ENCODE data around the gene ALKBH5. TPM values are rescaled to one million over a fixed set of nuclear protein-coding genes. Genes with fewer than 3 reads are reported as not detected.

Gene ALKBH5
- total and polyA plus RNA-seq, 10 of the 15 experiments (the other 5 are each of a cell fraction or from before 2014, with no cell fraction given): 13.7 to 99.9 (median 52.4) TPM

DNA sequence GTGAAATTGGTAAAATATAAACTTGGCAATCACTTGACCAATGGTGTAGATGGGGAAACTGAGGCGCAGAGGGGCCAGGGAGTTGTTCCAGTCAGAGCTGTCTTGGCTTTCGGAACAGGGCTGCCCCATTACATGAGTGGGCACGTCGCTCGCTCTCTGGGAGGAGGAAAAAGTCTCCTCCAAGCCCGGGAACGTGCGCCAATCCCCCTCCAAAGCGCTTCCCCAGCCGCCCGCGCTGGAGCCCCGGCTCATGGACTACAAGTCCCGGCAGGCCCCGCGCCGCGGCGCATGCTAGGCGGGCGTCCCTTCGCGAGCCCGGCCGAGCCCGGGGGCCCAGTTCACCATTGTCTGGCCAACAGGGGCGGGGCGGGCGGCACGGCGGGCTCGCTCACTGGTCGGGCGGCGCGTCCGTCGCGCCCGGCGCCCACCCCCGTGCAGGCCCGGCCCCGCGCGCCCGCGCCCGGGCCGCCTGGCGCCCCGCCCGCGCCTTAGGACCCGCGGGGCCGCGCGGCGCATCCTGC lies 41.6 kb downstream of the ALKBH5 start, which contains the start of gene LLGL1:
Gene LLGL1, plus strand, starts transcription at position 515 of the 521 bp plus-strand sequence. CDS start 48 bp downstream, outside the sequence.
- H3K36me3 ChIP-seq (ENCODE audit: control insufficient read depth in 2 of 2, insufficient read depth in 2 of 2, low read length in 1 of 2): no peaks in the 10 kb centered on the region
- FAIRE-seq: no peak
- POLR2A ChIA-PET: interaction anchor here (0.9 kb wide), 1 partner anchor 34 kb away, joined by 4 read pairs; no protein-coding TSS in a partner anchor
- CTCF ChIA-PET: no interaction called here
- BruUV-seq (replicated peaks): no TSS peak
- H4K20me1 ChIP-seq (ENCODE audit: control insufficient read depth, insufficient read depth): no peaks in the 10 kb centered on the region
- intact Hi-C loops (cut with micrococcal nuclease; ENCODE audit: unreplicated experiment): loop anchor here (5.0 kb wide), 1 partner anchor 43 kb away; the partner anchor contains the start of gene ALKBH5
- H2AFZ ChIP-seq (ENCODE audit: control insufficient read depth, low read depth, low read length): peak within 1 kb of the TSS; percentile 91
- H3K9me3 ChIP-seq (replicated peaks; ENCODE audit: control insufficient read depth, insufficient read depth, low read length): no peaks in the 10 kb centered on the region
- peak within 1 kb of the TSS; percentile 67 for H3K4me3 ChIP-seq
- H3K27ac ChIP-seq (ENCODE audit: control insufficient read depth, insufficient read depth): no peak within 1 kb of the TSS
- peak within 1 kb of the TSS; percentile 67 for H3K9ac ChIP-seq (ENCODE audit: control insufficient read depth, insufficient read depth, low read length)
- H3K27me3 ChIP-seq (replicated peaks in 1 of 2; ENCODE audit: control insufficient read depth in 2 of 2, insufficient read depth in 2 of 2, low read length in 1 of 2): no peaks in the 10 kb centered on the region
- ATAC-seq: peak; percentile 97
- DNase-seq (ENCODE audit: low read depth, low spot score): peak; percentile 34
- H3K79me2 ChIP-seq (ENCODE audit: control insufficient read depth, insufficient read depth, low read length): no peaks in the 10 kb centered on the region
- RAD21 ChIA-PET (ENCODE audit: unreplicated experiment): interaction anchor here (0.6 kb wide), 1 partner anchor 192 kb away, joined by 5 read pairs; no protein-coding TSS in a partner anchor
- peak within 1 kb of the TSS; percentile 67 for H3K4me2 ChIP-seq (ENCODE audit: control insufficient read depth, insufficient read depth)
- 2% methylated on average over 60 of the region's 60 CpGs for WGBS (ENCODE audit: insufficient coverage, insufficient replicate concordance, low lambda C conversion rate, missing lambda C conversion rate)
- peaks cover 10% of the 10 kb centered on the region for H3K4me1 ChIP-seq (ENCODE audit: control insufficient read depth, insufficient read depth, low read length)
- in situ Hi-C loops (cut with MboI): no loop called here
- SMC1A ChIA-PET (ENCODE audit: uncharacterized antibody, unreplicated experiment): no interaction called here
- peak; percentile 57; the same call in 1 of the 2 replicates for TF ChIP-seq CREM (IDR thresholded peaks at IDR 0.05; ENCODE audit: low read depth)
- peak; percentile 39; the same call in 1 of the 2 replicates for TF ChIP-seq CHD2 (IDR thresholded peaks at IDR 0.05; ENCODE audit: borderline replicate concordance, low read depth, low read length)
- TF ChIP-seq, protein P1, sequence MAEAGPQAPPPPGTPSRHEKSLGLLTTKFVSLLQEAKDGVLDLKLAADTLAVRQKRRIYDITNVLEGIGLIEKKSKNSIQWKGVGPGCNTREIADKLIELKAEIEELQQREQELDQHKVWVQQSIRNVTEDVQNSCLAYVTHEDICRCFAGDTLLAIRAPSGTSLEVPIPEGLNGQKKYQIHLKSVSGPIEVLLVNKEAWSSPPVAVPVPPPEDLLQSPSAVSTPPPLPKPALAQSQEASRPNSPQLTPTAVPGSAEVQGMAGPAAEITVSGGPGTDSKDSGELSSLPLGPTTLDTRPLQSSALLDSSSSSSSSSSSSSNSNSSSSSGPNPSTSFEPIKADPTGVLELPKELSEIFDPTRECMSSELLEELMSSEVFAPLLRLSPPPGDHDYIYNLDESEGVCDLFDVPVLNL (IDR thresholded peaks at IDR 0.05; ENCODE audit: low read depth, low read length): 0 out of 2 replicates have a peak, but pooled peaks have one; percentile 29
- TF ChIP-seq EP300 (IDR thresholded peaks at IDR 0.05; ENCODE audit: borderline replicate concordance in 1 of 2, control insufficient read depth in 1 of 2, low read depth in 2 of 2, low read length in 2 of 2): no peak
- TF ChIP-seq MEF2B (IDR thresholded peaks at IDR 0.05; ENCODE audit: partially characterized antibody, poor library complexity, severe bottlenecking): no peak
- TF ChIP-seq CBFB (IDR thresholded peaks at IDR 0.05; ENCODE audit: low read depth): no peak
- TF ChIP-seq NFIC (IDR thresholded peaks at IDR 0.05; ENCODE audit: low read depth, low read length): no peak
- TF ChIP-seq IKZF1 (conservative IDR thresholded peaks at IDR 0.05): peak; percentile 75
- no peak for TF ChIP-seq POLR2A (IDR thresholded peaks at IDR 0.05; ENCODE audit: low read depth, low read length)
- peak; percentile 91 for TF ChIP-seq HCFC1 (IDR thresholded peaks at IDR 0.05; ENCODE audit: low read length)
- 0 out of 2 replicates have a peak, but pooled peaks have one; percentile 65 for TF ChIP-seq TARDBP (IDR thresholded peaks at IDR 0.05; ENCODE audit: borderline replicate concordance)
- no peak for TF ChIP-seq TCF3 (IDR thresholded peaks at IDR 0.05; ENCODE audit: borderline replicate concordance, insufficient read depth, low read depth, low read length)
- TF ChIP-seq MXI1 (IDR thresholded peaks at IDR 0.05; ENCODE audit: low read depth, low read length): 0 out of 2 replicates have a peak, but pooled peaks have one; percentile 50
- TF ChIP-seq MTA3 (IDR thresholded peaks at IDR 0.05; ENCODE audit: borderline replicate concordance, low read length): no peak
- TF ChIP-seq, protein P2, sequence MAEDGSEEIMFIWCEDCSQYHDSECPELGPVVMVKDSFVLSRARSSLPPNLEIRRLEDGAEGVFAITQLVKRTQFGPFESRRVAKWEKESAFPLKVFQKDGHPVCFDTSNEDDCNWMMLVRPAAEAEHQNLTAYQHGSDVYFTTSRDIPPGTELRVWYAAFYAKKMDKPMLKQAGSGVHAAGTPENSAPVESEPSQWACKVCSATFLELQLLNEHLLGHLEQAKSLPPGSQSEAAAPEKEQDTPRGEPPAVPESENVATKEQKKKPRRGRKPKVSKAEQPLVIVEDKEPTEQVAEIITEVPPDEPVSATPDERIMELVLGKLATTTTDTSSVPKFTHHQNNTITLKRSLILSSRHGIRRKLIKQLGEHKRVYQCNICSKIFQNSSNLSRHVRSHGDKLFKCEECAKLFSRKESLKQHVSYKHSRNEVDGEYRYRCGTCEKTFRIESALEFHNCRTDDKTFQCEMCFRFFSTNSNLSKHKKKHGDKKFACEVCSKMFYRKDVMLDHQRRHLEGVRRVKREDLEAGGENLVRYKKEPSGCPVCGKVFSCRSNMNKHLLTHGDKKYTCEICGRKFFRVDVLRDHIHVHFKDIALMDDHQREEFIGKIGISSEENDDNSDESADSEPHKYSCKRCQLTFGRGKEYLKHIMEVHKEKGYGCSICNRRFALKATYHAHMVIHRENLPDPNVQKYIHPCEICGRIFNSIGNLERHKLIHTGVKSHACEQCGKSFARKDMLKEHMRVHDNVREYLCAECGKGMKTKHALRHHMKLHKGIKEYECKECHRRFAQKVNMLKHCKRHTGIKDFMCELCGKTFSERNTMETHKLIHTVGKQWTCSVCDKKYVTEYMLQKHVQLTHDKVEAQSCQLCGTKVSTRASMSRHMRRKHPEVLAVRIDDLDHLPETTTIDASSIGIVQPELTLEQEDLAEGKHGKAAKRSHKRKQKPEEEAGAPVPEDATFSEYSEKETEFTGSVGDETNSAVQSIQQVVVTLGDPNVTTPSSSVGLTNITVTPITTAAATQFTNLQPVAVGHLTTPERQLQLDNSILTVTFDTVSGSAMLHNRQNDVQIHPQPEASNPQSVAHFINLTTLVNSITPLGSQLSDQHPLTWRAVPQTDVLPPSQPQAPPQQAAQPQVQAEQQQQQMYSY (CRISPR knock-in tag; IDR thresholded peaks at IDR 0.05): no peak
- peak; percentile 85 for TF ChIP-seq SIX5 (IDR thresholded peaks at IDR 0.05; ENCODE audit: low read depth, low read length, severe bottlenecking)
- TF ChIP-seq ZNF274 (IDR thresholded peaks at IDR 0.05; ENCODE audit: insufficient read depth, insufficient read length): no peak
- peak; percentile 76; the same call in 1 of the 2 replicates for TF ChIP-seq NFYB (IDR thresholded peaks at IDR 0.05; ENCODE audit: insufficient read depth, low read depth, low read length)
- peak; percentile 8 for TF ChIP-seq FOS (IDR thresholded peaks at IDR 0.05; ENCODE audit: borderline replicate concordance, extremely low read depth, insufficient read length)

Data from GM12878 (cell line).